Lower leg skin (tissue), 4 donors: ENCODE results near the gene MYADML2. TPM values are rescaled to one million over a fixed set of nuclear protein-coding genes. Genes with fewer than 3 reads are reported as not detected.
A peak's percentile ranks its signal among the peaks of the same experiment; 100 is the strongest.

ENCODE experiments used
- DNase-seq, 2 donors: peaks; one replicate each; pipeline ENCODE4 v3.0.0-alpha.2; 2019; ENCODE audit warnings: low spot score in 2 of 2
- H3K4me3 ChIP-seq: fragments of 200-600 bp; sonication (generic); 2 replicates; pipeline ENCODE4 v1.5.1; 2017; ENCODE audit warnings: mild to moderate bottlenecking, low read depth; ENCODE audit not compliant: poor library complexity, severe bottlenecking
- CTCF ChIP-seq, 3 donors: fragments of 450-650 bp; IDR thresholded peaks; one replicate each; pipeline ENCODE4 v1.5.1; 2016; ENCODE audit warnings: antibody characterized with exemption in 3 of 3, mild to moderate bottlenecking in 3 of 3, moderate library complexity in 2 of 3
- POLR2A ChIP-seq, 2 donors: fragments of 450-650 bp; IDR thresholded peaks; one replicate each; pipeline ENCODE4 v1.6.1; 2016 to 2017; ENCODE audit warnings: antibody characterized with exemption in 2 of 2, mild to moderate bottlenecking in 1 of 2, moderate library complexity in 1 of 2
- WGBS, 2 donors: methylation state at CpG; one replicate each; pipeline ENCODE4 v1.1.5; 2018; 5-methylcytosine and 5-hydroxymethylcytosine counted together
- intact Hi-C: fragments of 100-400 bp; cut with DNase I; formaldehyde crosslinking; loops from one replicate; pipeline ENCODE4 v1.15.0; 2023; ENCODE audit warnings: low total_unique reads
- total RNA-seq, 4 donors: library from RNA; depleted of rRNA; stranded (reverse); fragments of >200 nt; gene quantifications; one replicate each; pipeline ENCODE4 v1.1.0, GENCODE V29; 2016

MYADML2 gene
- total RNA-seq, 4 donors from 2014 or later: not detected

- H3K4me3 ChIP-seq: no peak overlapping the region
- TF ChIP-seq POLR2A (IDR thresholded peaks at IDR 0.05): no peak
- intact Hi-C loops: no loop called here
- WGBS, 2 donors: 90 to 95% methylated on average over 22 of the region's 22 CpGs
- DNase-seq: no peak
These were observed 47.4 kb downstream of the MYADML2 start for GRCh38 chr17:81899514-81900166.

GRCh38 chr17:81898885-81899284, 48.1 kb downstream of the MYADML2 start:
- intact Hi-C loops: no loop called here
- H3K4me3 ChIP-seq: no peak overlapping the region
- 60 to 97% methylated on average over 1 to 7 of the region's 9 CpGs for WGBS, 2 donors
- TF ChIP-seq CTCF (IDR thresholded peaks at IDR 0.05) (no peak), POLR2A (IDR thresholded peaks at IDR 0.05) (no peak)
- no peak for DNase-seq

- no peak for TF ChIP-seq POLR2A (IDR thresholded peaks at IDR 0.05)
- no peak for TF ChIP-seq CTCF (IDR thresholded peaks at IDR 0.05)
- no peak overlapping the region for H3K4me3 ChIP-seq
- no peak for DNase-seq
- intact Hi-C loops: no loop called here
- 85 to 87% methylated on average over 18 to 19 of the region's 19 CpGs for WGBS, 2 donors
These were observed 48.8 kb downstream of the MYADML2 start for GRCh38 chr17:81898029-81898866.

- no peak overlapping the region for H3K4me3 ChIP-seq
- TF ChIP-seq CTCF (IDR thresholded peaks at IDR 0.05) (no peak), POLR2A (IDR thresholded peaks at IDR 0.05) (no peak)
- no peak for DNase-seq
- 92 to 95% methylated on average over 11 of the region's 11 CpGs for WGBS, 2 donors
- intact Hi-C loops: no loop called here
These were observed 51.6 kb downstream of the MYADML2 start for GRCh38 chr17:81895400-81895799.

GRCh38 chr17:81891303-81891552, 55.8 kb downstream of the MYADML2 start:
- intact Hi-C loops: no loop called here
- TF ChIP-seq POLR2A (IDR thresholded peaks at IDR 0.05) (no peak), CTCF (IDR thresholded peaks at IDR 0.05) (no peak)
- peak overlapping the region; percentile 72 for H3K4me3 ChIP-seq
- WGBS, 2 donors: 5% methylated on average over 3 of the region's 40 CpGs; no CpG with 5 or more reads in 1 of the 2 donors
- peak in 1 of 2 donors; percentile 83 for DNase-seq

GRCh38 chr17:81890447-81891302, 56.4 kb downstream of the MYADML2 start:
- 7 to 14% methylated on average over 32 to 69 of the region's 69 CpGs for WGBS, 2 donors
- intact Hi-C loops: no loop called here
- H3K4me3 ChIP-seq: peak overlapping the region; percentile 72
- peak in 1 of 2 donors; percentile 85 for DNase-seq
- TF ChIP-seq CTCF (IDR thresholded peaks at IDR 0.05) (no peak), POLR2A (IDR thresholded peaks at IDR 0.05) (no peak)
